ENCODE measurements around the gene STARD3. TPM values are rescaled to one million over a fixed set of nuclear protein-coding genes. Genes with fewer than 3 reads are reported as not detected.

Gene STARD3
- total RNA-seq, 1 donor from 2014 or later: 62.0 TPM

GRCh38 chr17:39617446-39618245 lies 19.3 kb upstream of the STARD3 start:
- H3K9me3 Mint-ChIP-seq: no peaks in the 10 kb centered on the region
- H3K4me3 Mint-ChIP-seq: peak overlapping the region; percentile 84
- no peak overlapping the region for H3K27ac Mint-ChIP-seq
- no peak for DNase-seq (ENCODE audit: extremely low spot score, unreplicated experiment)
- TF ChIP-seq, protein P1, sequence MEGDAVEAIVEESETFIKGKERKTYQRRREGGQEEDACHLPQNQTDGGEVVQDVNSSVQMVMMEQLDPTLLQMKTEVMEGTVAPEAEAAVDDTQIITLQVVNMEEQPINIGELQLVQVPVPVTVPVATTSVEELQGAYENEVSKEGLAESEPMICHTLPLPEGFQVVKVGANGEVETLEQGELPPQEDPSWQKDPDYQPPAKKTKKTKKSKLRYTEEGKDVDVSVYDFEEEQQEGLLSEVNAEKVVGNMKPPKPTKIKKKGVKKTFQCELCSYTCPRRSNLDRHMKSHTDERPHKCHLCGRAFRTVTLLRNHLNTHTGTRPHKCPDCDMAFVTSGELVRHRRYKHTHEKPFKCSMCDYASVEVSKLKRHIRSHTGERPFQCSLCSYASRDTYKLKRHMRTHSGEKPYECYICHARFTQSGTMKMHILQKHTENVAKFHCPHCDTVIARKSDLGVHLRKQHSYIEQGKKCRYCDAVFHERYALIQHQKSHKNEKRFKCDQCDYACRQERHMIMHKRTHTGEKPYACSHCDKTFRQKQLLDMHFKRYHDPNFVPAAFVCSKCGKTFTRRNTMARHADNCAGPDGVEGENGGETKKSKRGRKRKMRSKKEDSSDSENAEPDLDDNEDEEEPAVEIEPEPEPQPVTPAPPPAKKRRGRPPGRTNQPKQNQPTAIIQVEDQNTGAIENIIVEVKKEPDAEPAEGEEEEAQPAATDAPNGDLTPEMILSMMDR (conservative IDR thresholded peaks at IDR 0.05): no peak
- peaks cover 82% of the 10 kb centered on the region for H3K27me3 Mint-ChIP-seq
- no peaks in the 10 kb centered on the region for H3K36me3 Mint-ChIP-seq
- H3K4me1 Mint-ChIP-seq (ENCODE audit: unreplicated experiment): peaks cover 6% of the 10 kb centered on the region

- peaks cover 6% of the 10 kb centered on the region for H3K4me1 Mint-ChIP-seq (ENCODE audit: unreplicated experiment)
- peaks cover 76% of the 10 kb centered on the region for H3K27me3 Mint-ChIP-seq
- peak overlapping the region; percentile 84 for H3K4me3 Mint-ChIP-seq
- H3K36me3 Mint-ChIP-seq: no peaks in the 10 kb centered on the region
- no peak overlapping the region for H3K27ac Mint-ChIP-seq
- H3K9me3 Mint-ChIP-seq: no peaks in the 10 kb centered on the region
- no peak for DNase-seq (ENCODE audit: extremely low spot score, unreplicated experiment)
- TF ChIP-seq, protein P1 (conservative IDR thresholded peaks at IDR 0.05): no peak
These were observed 18.6 kb upstream of the STARD3 start for GRCh38 chr17:39618246-39618913.

DNA sequence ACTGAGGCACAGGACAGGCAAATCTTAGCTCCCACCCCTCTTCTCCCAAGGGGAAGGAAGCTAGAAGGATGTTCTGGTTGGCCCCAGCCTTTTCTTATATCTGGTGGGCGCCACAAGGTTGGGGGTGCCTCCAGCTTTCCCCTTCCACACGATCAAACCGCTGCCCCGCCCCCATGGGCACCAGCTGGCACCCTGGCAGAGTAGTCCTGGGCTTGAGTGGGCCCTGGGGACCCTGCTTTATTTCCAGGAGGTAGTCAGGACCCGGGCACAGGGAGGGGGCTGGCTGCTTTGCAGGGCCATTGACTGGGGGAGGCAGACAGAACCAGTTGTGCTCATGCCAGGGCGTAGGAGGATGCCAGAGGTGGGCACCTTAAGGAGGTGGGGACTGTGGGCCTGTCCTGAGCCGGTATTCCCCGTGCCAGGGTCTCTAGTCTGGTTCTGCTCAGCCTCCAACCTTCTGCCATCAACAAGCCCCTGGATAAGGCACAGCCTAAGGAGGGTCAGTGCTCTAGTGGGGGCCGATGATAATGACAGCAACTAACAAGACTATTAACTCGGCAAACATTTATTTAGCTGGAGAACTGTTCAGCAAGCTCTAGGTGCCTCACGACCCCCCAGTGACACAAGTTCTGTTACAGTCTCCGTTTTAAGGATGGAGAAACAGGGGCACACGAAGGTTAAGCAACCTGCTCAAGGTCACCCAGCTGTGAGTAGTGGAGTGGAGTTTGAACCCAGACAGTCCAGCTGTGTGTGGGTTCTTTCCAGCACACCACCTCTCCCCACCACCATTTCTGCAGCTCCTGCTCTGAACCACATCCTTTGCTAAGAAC lies 17.8 kb upstream of the STARD3 start:
- Mint-ChIP-seq H3K36me3 (no peaks in the 10 kb centered on the region), H3K9me3 (no peaks in the 10 kb centered on the region), H3K4me1 (ENCODE audit: unreplicated experiment) (peaks cover 6% of the 10 kb centered on the region), H3K4me3 (peak overlapping the region; percentile 44), H3K27ac (no peak overlapping the region), H3K27me3 (peaks cover 74% of the 10 kb centered on the region)
- no peak for DNase-seq (ENCODE audit: extremely low spot score, unreplicated experiment)
- TF ChIP-seq, protein P1 (conservative IDR thresholded peaks at IDR 0.05): no peak

GRCh38 chr17:39619786-39620101 lies 17.2 kb upstream of the STARD3 start:
- H3K9me3 Mint-ChIP-seq: no peaks in the 10 kb centered on the region
- no peak for DNase-seq (ENCODE audit: extremely low spot score, unreplicated experiment)
- no peaks in the 10 kb centered on the region for H3K36me3 Mint-ChIP-seq
- H3K27ac Mint-ChIP-seq: no peak overlapping the region
- peaks cover 6% of the 10 kb centered on the region for H3K4me1 Mint-ChIP-seq (ENCODE audit: unreplicated experiment)
- TF ChIP-seq, protein P1 (conservative IDR thresholded peaks at IDR 0.05): no peak
- no peak overlapping the region for H3K4me3 Mint-ChIP-seq
- peaks cover 73% of the 10 kb centered on the region for H3K27me3 Mint-ChIP-seq

GRCh38 chr17:39621523-39622379 lies 15.2 kb upstream of the STARD3 start:
- no peaks in the 10 kb centered on the region for H3K36me3 Mint-ChIP-seq
- H3K4me1 Mint-ChIP-seq (ENCODE audit: unreplicated experiment): peaks cover 6% of the 10 kb centered on the region
- H3K4me3 Mint-ChIP-seq: peak overlapping the region; percentile 45
- no peaks in the 10 kb centered on the region for H3K9me3 Mint-ChIP-seq
- H3K27ac Mint-ChIP-seq: no peak overlapping the region
- DNase-seq (ENCODE audit: extremely low spot score, unreplicated experiment): peak; percentile 93
- TF ChIP-seq, protein P1 (conservative IDR thresholded peaks at IDR 0.05): peak; percentile 100
- peaks cover 73% of the 10 kb centered on the region for H3K27me3 Mint-ChIP-seq
